ENCODE data around the gene ZDHHC8. TPM values are rescaled to one million over a fixed set of nuclear protein-coding genes. Genes with fewer than 3 reads are reported as not detected.

The ZDHHC8 gene
- total and polyA plus RNA-seq, 2 donors (not counting 3 experiments of a cell fraction or from before 2014, with no cell fraction given) = 49.8 to 131 TPM

DNA sequence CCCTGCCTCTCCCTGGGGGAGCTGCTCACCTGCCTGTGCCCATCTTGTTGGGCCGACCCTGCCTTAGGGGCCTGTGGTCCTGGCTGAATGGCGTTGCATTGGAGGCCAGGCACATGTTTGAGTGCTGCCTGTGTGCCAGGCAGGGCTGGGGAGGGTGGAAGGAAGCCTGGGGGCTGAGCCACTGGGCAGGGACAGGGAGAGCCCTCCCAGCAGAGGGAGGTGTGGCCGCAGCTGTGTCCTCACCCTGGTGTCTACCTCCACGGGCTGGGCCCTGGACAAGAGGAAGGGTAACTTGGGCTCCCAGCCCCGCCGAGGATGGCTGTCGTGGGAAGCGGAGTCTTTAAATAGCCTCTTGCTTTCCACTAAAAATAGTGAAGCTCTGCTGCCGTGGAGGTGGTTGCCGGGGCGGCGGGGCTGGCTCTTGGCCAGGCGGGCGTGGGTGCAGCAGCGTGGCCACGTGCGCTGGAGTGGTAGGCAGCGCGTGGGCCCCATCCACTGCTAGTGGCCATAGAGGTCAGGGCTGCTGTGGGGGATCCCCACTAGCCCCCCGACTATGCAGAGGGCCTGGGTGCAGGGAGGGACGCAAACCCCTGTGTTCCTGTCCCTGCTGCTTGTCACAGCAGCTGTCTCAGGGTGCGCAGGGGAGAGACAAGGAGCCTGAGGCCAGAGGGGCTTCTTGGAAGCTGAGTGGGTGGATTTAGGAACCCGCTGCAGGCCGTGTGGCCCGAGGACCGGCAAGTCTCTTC, 6.2 kb downstream of the ZDHHC8 start:
- H3K79me2 ChIP-seq (ENCODE audit: control insufficient read depth, insufficient read depth, low read length) = peaks cover 54% of the 10 kb centered on the region
- no peak overlapping the region for H3K4me3 ChIP-seq (replicated peaks in 1 of 3; ENCODE audit: insufficient read depth in 1 of 3, low read depth in 1 of 3, low read length in 3 of 3)
- H3K4me1 ChIP-seq (ENCODE audit: control insufficient read depth, extremely low read depth, insufficient read depth, low read length) = peaks cover 1% of the 10 kb centered on the region
- no peak overlapping the region for H3K4me2 ChIP-seq (ENCODE audit: insufficient read depth, low read length)
- BruUV-seq (replicated peaks) = no TSS peak
- no peaks in the 10 kb centered on the region for H3K9me3 ChIP-seq (replicated peaks; ENCODE audit: control insufficient read depth, insufficient read depth, low read length)
- H4K20me1 ChIP-seq (replicated peaks; ENCODE audit: control insufficient read depth, extremely low read depth, insufficient read depth, low read length) = no peaks in the 10 kb centered on the region
- H3K27me3 ChIP-seq (ENCODE audit: control insufficient read depth in 2 of 2, insufficient read depth in 2 of 2, low read length in 2 of 2) = no peaks in the 10 kb centered on the region
- no peak overlapping the region for H3K9ac ChIP-seq (replicated peaks; ENCODE audit: extremely low read depth, insufficient read depth, low read length)
- no peaks in the 10 kb centered on the region for H3K9me1 ChIP-seq (replicated peaks; ENCODE audit: control insufficient read depth, extremely low read depth, insufficient read depth, low read length)
- ChIA-PET POLR2A (no interaction called here), CTCF (no interaction called here)
- no peak overlapping the region for H3K27ac ChIP-seq (ENCODE audit: insufficient read depth, low read depth, low read length)
- TF ChIP-seq POLR2AphosphoS5 (IDR thresholded peaks at IDR 0.05; ENCODE audit: insufficient read depth, low read depth, low read length) = no peak
- TF ChIP-seq FOS (IDR thresholded peaks at IDR 0.05; ENCODE audit: borderline replicate concordance, insufficient read depth, low read length) = no peak
- TF ChIP-seq MYC (IDR thresholded peaks at IDR 0.05; ENCODE audit: low read depth, low read length) = no peak
- no peak for TF ChIP-seq EZH2 (IDR thresholded peaks at IDR 0.05; ENCODE audit: borderline replicate concordance, low read depth, low read length, severe bottlenecking)
- no peak for TF ChIP-seq JUN (IDR thresholded peaks at IDR 0.05; ENCODE audit: borderline replicate concordance, insufficient read depth, insufficient read length, low read depth)
- TF ChIP-seq POLR2A (IDR thresholded peaks at IDR 0.05; ENCODE audit: low read depth, low read length) = no peak
- TF ChIP-seq, protein P1, sequence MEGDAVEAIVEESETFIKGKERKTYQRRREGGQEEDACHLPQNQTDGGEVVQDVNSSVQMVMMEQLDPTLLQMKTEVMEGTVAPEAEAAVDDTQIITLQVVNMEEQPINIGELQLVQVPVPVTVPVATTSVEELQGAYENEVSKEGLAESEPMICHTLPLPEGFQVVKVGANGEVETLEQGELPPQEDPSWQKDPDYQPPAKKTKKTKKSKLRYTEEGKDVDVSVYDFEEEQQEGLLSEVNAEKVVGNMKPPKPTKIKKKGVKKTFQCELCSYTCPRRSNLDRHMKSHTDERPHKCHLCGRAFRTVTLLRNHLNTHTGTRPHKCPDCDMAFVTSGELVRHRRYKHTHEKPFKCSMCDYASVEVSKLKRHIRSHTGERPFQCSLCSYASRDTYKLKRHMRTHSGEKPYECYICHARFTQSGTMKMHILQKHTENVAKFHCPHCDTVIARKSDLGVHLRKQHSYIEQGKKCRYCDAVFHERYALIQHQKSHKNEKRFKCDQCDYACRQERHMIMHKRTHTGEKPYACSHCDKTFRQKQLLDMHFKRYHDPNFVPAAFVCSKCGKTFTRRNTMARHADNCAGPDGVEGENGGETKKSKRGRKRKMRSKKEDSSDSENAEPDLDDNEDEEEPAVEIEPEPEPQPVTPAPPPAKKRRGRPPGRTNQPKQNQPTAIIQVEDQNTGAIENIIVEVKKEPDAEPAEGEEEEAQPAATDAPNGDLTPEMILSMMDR (IDR thresholded peaks at IDR 0.05; ENCODE audit: extremely low read depth in 1 of 2, insufficient read depth in 1 of 2, low read depth in 1 of 2, low read length in 2 of 2) = no peak
- TF ChIP-seq GATA2 (IDR thresholded peaks at IDR 0.05; ENCODE audit: insufficient read depth, insufficient read length, low read depth, low read length) = no peak
- TF ChIP-seq, protein P2, sequence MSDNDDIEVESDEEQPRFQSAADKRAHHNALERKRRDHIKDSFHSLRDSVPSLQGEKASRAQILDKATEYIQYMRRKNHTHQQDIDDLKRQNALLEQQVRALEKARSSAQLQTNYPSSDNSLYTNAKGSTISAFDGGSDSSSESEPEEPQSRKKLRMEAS (IDR thresholded peaks at IDR 0.05; ENCODE audit: insufficient read depth, insufficient read length) = no peak
- dilution Hi-C loops (cut with MboI; ENCODE audit: extremely low pct_ligation_motif_present, low sequenced_read_pairs) (no loop called here), intact Hi-C loops (cut with micrococcal nuclease) (no loop called here)
- DNase-seq (ENCODE audit: low read depth, low spot score) (no peak), FAIRE-seq (no peak)
- H2AFZ ChIP-seq (ENCODE audit: low read depth, low read length) = no peak overlapping the region
- peaks cover 3 to 12% of the 10 kb centered on the region in 2 experiments for H3K36me3 ChIP-seq (ENCODE audit: control insufficient read depth in 2 of 2, extremely low read depth in 1 of 2, insufficient read depth in 2 of 2, low read length in 2 of 2)
